GM18508 (cell line): ENCODE measurements around the gene LBP.
"Not testable (repeated sequence)": the region's sequence is repeated elsewhere in the genome, so short reads cannot be mapped to it uniquely, and the experiment has no call there.

Experiments used
- ATAC-seq: cut with Tn5 transposase; IDR thresholded peaks from one replicate; pipeline ENCODE4 v1.9.1; 2021; ENCODE audit warnings: moderate number of reproducible peaks; ENCODE audit not compliant: insufficient read depth, unreplicated experiment

LBP gene

GRCh38 chr20:38392356-38392755 is 46.1 kb downstream of the LBP start:
- ATAC-seq = no peak

GRCh38 chr20:38393259-38393658 is 47.0 kb downstream of the LBP start:
- ATAC-seq = no peak

GRCh38 chr20:38395165-38395564 is 48.9 kb downstream of the LBP start:
- ATAC-seq = no peak

GRCh38 chr20:38395751-38396395 is 49.6 kb downstream of the LBP start:
- ATAC-seq = not testable (repeated sequence)

GRCh38 chr20:38402089-38402488 is 55.8 kb downstream of the LBP start:
- no peak for ATAC-seq

GRCh38 chr20:38402816-38403215 is 56.5 kb downstream of the LBP start:
- ATAC-seq = no peak

GRCh38 chr20:38404016-38404415 is 57.7 kb downstream of the LBP start:
- ATAC-seq = no peak

GRCh38 chr20:38405132-38405531 is 58.9 kb downstream of the LBP start:
- no peak for ATAC-seq

GRCh38 chr20:38406476-38406875 is 60.2 kb downstream of the LBP start:
- no peak for ATAC-seq

- ATAC-seq = no peak
These were observed 61.0 kb downstream of the LBP start for GRCh38 chr20:38407321-38407720.

GRCh38 chr20:38407822-38408221 is 61.5 kb downstream of the LBP start:
- ATAC-seq = not testable (repeated sequence)

- ATAC-seq = no peak
These were observed 66.7 kb downstream of the LBP start for GRCh38 chr20:38412877-38413577.

GRCh38 chr20:38414769-38415450 is 68.6 kb downstream of the LBP start:
- ATAC-seq = no peak

GRCh38 chr20:38418509-38419204 is 72.4 kb downstream of the LBP start:
- no peak for ATAC-seq

- ATAC-seq = no peak
These were observed 74.3 kb downstream of the LBP start for GRCh38 chr20:38420388-38421085.

- ATAC-seq = no peak
These were observed 75.6 kb downstream of the LBP start for GRCh38 chr20:38421915-38422314.

- no peak for ATAC-seq
These were observed 77.3 kb downstream of the LBP start for GRCh38 chr20:38423541-38423940.

- ATAC-seq = no peak
These were observed 78.1 kb downstream of the LBP start for GRCh38 chr20:38424401-38424800.

GRCh38 chr20:38426006-38426897 is 80.0 kb downstream of the LBP start:
- ATAC-seq = no peak
